ENCODE data around the gene HTR3B.

GRCh38 chr11:113862435-113862834 lies 42.2 kb upstream of the HTR3B start:
- TF ChIP-seq POLR2A (IDR thresholded peaks at IDR 0.05; ENCODE audit: low read length) (no peak), GATA1 (IDR thresholded peaks at IDR 0.05; ENCODE audit: low read depth, low read length) (no peak)

Measured in erythroblast (primary cell).